ENCODE results near the gene ALDH1A1.

Gene ALDH1A1

DNA sequence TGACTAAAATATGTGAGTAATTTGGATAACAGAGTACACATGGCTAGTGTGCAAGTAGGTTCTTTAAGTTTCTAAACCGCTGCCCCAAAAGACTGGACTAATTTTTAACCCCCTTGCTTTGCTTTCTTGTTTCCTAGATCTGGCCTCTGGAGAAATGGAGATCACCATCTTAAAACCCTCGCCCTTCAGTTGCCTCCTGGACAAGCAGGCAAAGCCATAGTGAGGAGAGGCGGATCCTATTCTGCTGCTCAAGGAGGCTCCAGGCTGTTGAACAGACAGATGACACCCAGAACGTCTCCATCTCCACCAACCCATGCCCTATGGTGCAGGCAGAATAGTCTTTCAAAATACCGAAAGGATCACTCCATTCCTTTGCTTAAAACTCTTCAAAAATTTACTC is 28.6 kb upstream of the ALDH1A1 start:
- Mint-ChIP-seq H3K36me3 (ENCODE audit: low read depth) (no peaks in the 10 kb centered on the region), H3K4me3 (no peak overlapping the region), H3K4me1 (no peaks in the 10 kb centered on the region), H3K27ac (no peak overlapping the region), H3K27me3 (ENCODE audit: low read depth, poor library complexity) (no peaks in the 10 kb centered on the region), H3K9me3 (no peaks in the 10 kb centered on the region)
- DNase-seq, result no peak
- TF ChIP-seq, protein P1, sequence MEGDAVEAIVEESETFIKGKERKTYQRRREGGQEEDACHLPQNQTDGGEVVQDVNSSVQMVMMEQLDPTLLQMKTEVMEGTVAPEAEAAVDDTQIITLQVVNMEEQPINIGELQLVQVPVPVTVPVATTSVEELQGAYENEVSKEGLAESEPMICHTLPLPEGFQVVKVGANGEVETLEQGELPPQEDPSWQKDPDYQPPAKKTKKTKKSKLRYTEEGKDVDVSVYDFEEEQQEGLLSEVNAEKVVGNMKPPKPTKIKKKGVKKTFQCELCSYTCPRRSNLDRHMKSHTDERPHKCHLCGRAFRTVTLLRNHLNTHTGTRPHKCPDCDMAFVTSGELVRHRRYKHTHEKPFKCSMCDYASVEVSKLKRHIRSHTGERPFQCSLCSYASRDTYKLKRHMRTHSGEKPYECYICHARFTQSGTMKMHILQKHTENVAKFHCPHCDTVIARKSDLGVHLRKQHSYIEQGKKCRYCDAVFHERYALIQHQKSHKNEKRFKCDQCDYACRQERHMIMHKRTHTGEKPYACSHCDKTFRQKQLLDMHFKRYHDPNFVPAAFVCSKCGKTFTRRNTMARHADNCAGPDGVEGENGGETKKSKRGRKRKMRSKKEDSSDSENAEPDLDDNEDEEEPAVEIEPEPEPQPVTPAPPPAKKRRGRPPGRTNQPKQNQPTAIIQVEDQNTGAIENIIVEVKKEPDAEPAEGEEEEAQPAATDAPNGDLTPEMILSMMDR (IDR thresholded peaks at IDR 0.05), result no peak

DNA sequence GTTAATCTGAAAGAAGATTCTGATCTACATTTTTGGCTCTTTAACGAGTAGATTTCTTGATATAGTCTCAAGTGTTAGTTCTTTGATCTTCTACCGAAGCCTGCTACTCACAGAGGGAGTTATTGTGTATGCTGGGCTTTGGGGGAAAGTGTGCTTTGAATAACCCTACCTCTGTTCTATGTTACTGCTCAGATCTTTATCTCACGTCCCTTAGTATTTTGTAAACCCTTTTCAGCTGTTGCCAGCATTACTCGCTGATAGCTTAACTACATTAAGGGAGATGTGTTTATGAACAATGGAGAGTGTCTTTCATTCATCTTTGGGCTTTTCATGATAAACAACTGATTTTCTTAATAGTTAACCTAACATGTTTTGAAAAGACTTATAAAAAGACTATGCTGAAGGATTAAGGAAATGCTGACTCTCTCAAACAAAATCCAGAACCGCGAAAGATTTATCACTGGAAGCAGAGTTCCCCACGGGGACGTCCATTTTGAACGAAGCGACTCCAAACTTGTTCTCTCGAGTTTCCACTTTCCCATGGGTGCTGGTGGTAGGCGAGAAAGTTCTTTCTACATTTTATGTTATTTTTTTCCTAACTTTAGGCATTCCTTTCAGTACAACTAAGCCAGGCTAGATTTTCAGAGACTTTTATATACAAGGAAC is 27.9 kb upstream of the ALDH1A1 start:
- Mint-ChIP-seq H3K27ac (no peak overlapping the region), H3K27me3 (ENCODE audit: low read depth, poor library complexity) (no peaks in the 10 kb centered on the region), H3K36me3 (ENCODE audit: low read depth) (no peaks in the 10 kb centered on the region), H3K4me1 (no peaks in the 10 kb centered on the region), H3K9me3 (no peaks in the 10 kb centered on the region), H3K4me3 (no peak overlapping the region)
- TF ChIP-seq, protein P1 (IDR thresholded peaks at IDR 0.05), result no peak
- DNase-seq, result no peak

DNA sequence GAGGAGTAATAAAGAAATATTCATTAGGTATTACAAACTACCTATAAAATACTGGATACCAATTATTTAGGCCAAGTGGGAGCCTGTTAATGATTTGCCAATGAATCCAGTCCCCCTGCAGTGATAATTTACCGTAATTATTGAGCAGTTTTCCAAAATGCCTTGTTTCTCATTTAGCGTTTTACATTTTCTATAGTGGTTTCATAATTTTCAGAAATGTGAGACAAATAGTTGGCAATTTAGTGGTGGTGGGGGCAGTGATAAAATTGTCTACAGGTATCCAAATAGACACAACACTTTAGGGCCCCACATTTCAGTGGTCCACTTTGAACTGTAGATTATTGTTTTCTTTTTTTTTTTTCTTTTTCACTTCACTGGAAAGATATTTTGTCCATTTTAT is 27.3 kb upstream of the ALDH1A1 start:
- no peaks in the 10 kb centered on the region for H3K27me3 Mint-ChIP-seq (ENCODE audit: low read depth, poor library complexity)
- no peak overlapping the region for H3K4me3 Mint-ChIP-seq
- no peaks in the 10 kb centered on the region for H3K9me3 Mint-ChIP-seq
- H3K4me1 Mint-ChIP-seq, result no peaks in the 10 kb centered on the region
- DNase-seq, result no peak
- H3K27ac Mint-ChIP-seq, result no peak overlapping the region
- TF ChIP-seq, protein P1 (IDR thresholded peaks at IDR 0.05), result no peak
- H3K36me3 Mint-ChIP-seq (ENCODE audit: low read depth), result no peaks in the 10 kb centered on the region

DNA sequence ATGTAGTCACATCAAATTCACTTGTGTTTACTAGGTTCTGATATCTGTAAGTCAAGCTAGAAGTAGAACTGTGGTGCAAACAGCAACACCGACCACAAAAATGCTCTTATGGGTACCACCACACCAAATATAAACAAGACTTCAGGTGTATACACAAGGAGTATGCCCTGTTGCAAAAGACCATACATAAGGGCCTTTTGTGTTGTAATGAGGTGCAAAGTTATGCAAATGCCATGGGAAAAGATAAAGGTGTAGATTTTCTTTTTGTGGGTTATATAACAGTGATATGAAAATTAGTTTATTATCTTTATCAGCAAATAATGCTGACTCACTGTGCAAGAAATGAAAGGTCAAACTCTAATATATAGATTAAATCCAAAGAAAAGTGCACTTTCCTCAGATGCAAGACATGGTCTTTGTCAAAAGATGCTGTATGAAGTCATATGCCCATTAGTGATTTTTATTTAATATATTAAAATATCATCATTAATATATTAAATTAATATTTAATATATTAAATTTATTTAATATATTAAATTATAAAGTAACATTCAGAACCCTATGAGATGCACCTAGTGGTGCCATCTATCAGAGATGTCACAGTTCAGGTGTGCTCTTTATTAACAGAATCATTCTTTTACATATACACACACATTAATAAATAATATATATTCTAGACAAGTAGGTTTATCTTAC is 26.7 kb upstream of the ALDH1A1 start:
- no peak for DNase-seq

DNA sequence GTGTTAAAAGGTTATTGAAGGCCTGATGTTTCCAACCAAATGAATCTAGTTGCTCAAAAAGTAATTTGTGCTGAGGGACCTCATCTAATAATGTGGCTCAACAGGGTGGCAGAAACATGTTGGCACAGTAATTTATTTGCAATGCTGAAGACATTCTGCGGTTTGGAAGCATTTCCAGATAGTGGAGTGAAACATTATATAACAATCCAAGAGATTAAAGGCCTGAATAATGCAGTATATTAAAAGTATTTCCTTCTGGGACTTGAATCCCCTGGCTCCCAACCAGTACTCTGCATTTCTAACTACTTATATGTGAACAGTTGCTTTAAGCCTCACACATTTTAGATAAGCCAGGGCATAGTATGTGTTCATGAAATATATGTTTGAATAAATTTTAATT is 25.9 kb upstream of the ALDH1A1 start:
- Mint-ChIP-seq H3K27me3 (ENCODE audit: low read depth, poor library complexity) (no peaks in the 10 kb centered on the region), H3K27ac (no peak overlapping the region), H3K4me3 (no peak overlapping the region), H3K9me3 (no peaks in the 10 kb centered on the region), H3K4me1 (no peaks in the 10 kb centered on the region), H3K36me3 (ENCODE audit: low read depth) (no peaks in the 10 kb centered on the region)
- TF ChIP-seq, protein P1 (IDR thresholded peaks at IDR 0.05), result no peak
- no peak for DNase-seq

More for the DNA sequence above, 26.7 kb upstream of the ALDH1A1 start:
- Mint-ChIP-seq H3K27ac (no peak overlapping the region), H3K4me3 (no peak overlapping the region), H3K9me3 (no peaks in the 10 kb centered on the region), H3K4me1 (no peaks in the 10 kb centered on the region), H3K27me3 (ENCODE audit: low read depth, poor library complexity) (no peaks in the 10 kb centered on the region), H3K36me3 (ENCODE audit: low read depth) (no peaks in the 10 kb centered on the region)
- TF ChIP-seq, protein P1 (IDR thresholded peaks at IDR 0.05), result no peak

DNA sequence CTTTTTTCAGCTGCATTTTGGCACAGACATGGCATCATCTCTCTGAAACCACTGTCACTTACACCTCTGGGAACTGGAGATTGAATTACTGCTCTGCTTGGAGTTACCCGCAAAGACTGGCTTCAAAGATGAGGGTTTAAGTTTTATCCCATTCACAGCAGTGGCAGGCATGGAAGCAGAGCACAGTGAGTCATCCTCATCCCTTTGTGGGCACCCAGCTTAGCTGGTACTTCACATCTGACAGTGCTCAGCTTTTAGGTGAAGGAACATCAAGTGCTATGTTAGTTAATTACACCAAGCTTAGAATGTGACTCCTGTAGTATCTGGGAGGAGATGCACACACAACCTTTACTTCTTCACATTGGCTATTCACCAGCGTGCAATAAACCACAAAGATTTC is 24.8 kb upstream of the ALDH1A1 start:
- H3K27ac Mint-ChIP-seq, result no peak overlapping the region
- DNase-seq, result no peak
- H3K36me3 Mint-ChIP-seq (ENCODE audit: low read depth), result no peaks in the 10 kb centered on the region
- no peaks in the 10 kb centered on the region for H3K4me1 Mint-ChIP-seq
- H3K4me3 Mint-ChIP-seq, result no peak overlapping the region
- TF ChIP-seq, protein P1 (IDR thresholded peaks at IDR 0.05), result no peak
- no peaks in the 10 kb centered on the region for H3K9me3 Mint-ChIP-seq
- no peaks in the 10 kb centered on the region for H3K27me3 Mint-ChIP-seq (ENCODE audit: low read depth, poor library complexity)
